Transverse colon (tissue), 4 donors: Measurements from ENCODE around the gene PRKCH. TPM values are rescaled to one million over a fixed set of nuclear protein-coding genes. Genes with fewer than 3 reads are reported as not detected.

Experiments used
- DNase-seq: peaks from one replicate; pipeline ENCODE4 v3.0.0-alpha.2; 2019
- H3K27ac ChIP-seq, 4 donors: fragments of 200-600 bp; sonication (generic); 2 replicates each; pipeline ENCODE4 v1.5.1; 2016 to 2018; ENCODE audit warnings: inconsistent platforms in 4 of 4
- H3K27me3 ChIP-seq: fragments of 200-600 bp; sonication (generic); 2 replicates; pipeline ENCODE4 v1.5.1; 2017; ENCODE audit warnings: inconsistent platforms
- H3K36me3 ChIP-seq, 4 donors: fragments of 200-600 bp; sonication (generic); 2 replicates each; pipeline ENCODE4 v1.5.1; 2017 to 2019; ENCODE audit warnings: inconsistent platforms in 4 of 4
- H3K4me1 ChIP-seq, 4 donors: fragments of 200-600 bp; sonication (generic); 2 replicates each; pipeline ENCODE4 v1.5.1; 2017 to 2020; ENCODE audit warnings: inconsistent platforms in 4 of 4
- H3K4me3 ChIP-seq, 4 donors: fragments of 200-600 bp; sonication (generic); 1 replicate in 1 of 4; 2 replicates in 3 of 4; pipeline versions ENCODE4 v1.5.1 to v1.6.1; 2017 to 2019; ENCODE audit warnings: inconsistent platforms in 4 of 4
- H3K9me3 ChIP-seq, 2 donors: fragments of 200-600 bp; sonication (generic); 2 replicates each; pipeline ENCODE4 v1.5.1; 2017 to 2019; ENCODE audit warnings: inconsistent platforms in 2 of 2
- EP300 ChIP-seq: sonication (generic); formaldehyde crosslinking; IDR thresholded peaks from one replicate; pipeline ENCODE4 v1.6.1; 2017; ENCODE audit warnings: antibody characterized with exemption, low read depth
- POLR2A ChIP-seq: fragments of 450-650 bp; IDR thresholded peaks from one replicate; pipeline ENCODE4 v1.6.1; 2016; ENCODE audit warnings: antibody characterized with exemption, mild to moderate bottlenecking, moderate library complexity
- POLR2AphosphoS5 ChIP-seq, 3 donors: sonication (generic); formaldehyde crosslinking; IDR thresholded peaks; one replicate each; pipeline ENCODE4 v1.6.1; 2016; ENCODE audit warnings: antibody characterized with exemption in 3 of 3
- WGBS, 2 donors: methylation state at CpG; one replicate each; pipeline ENCODE4 v1.1.5; 2018; ENCODE audit warnings: low coverage in 1 of 2; 5-methylcytosine and 5-hydroxymethylcytosine counted together
- in situ Hi-C, 4 donors: fragments of 200-750 bp; cut with MboI; loops; one replicate each; pipeline versions ENCODE4 v1.15.0 to v1.15.1; 2017; ENCODE audit warnings: low sequenced_read_pairs in 3 of 4, low pct_ligation_motif_present in 1 of 4, low pct_unique_long_range_greater_than_20kb in 1 of 4
- intact Hi-C: fragments of 100-400 bp; cut with DNase I; formaldehyde crosslinking; loops from one replicate; pipeline ENCODE4 v1.15.1; 2023; ENCODE audit warnings: low total_unique reads
- total RNA-seq, 4 donors: library from RNA; depleted of rRNA; stranded (reverse); fragments of >200 nt; gene quantifications; one replicate each; pipeline ENCODE4 v1.1.0, GENCODE V29; 2016
- TF ChIP-seq, protein P1 (sequence below), 5 experiments: fragments of 200-600 bp in 3 of 5; fragments of 450-650 bp in 2 of 5; sonication (generic) in 3 of 5; IDR thresholded peaks; 1 replicate in 2 of 5; 2 replicates in 3 of 5; pipeline ENCODE4 v1.5.1; 2016 to 2017; ENCODE audit warnings: antibody characterized with exemption in 5 of 5, inconsistent platforms in 3 of 5, mild to moderate bottlenecking in 2 of 5, moderate library complexity in 1 of 5

The PRKCH gene
- total RNA-seq, 4 donors from 2014 or later: 12.4 to 38.9 (median 27.0) TPM

- intact Hi-C loops: no loop called here
- Histone ChIP-seq H3K4me3 (no peak overlapping the region), H3K4me1 (peaks cover 0 to 20% (median 0%) of the 10 kb centered on the region in 4 donors), H3K27me3 (no peaks in the 10 kb centered on the region), H3K9me3 (no peaks in the 10 kb centered on the region), H3K36me3 (no peaks in the 10 kb centered on the region), H3K27ac (no peak overlapping the region)
- in situ Hi-C loops: no loop called here
- 86 to 89% methylated on average over 1 to 2 of the region's 2 CpGs for WGBS, 2 donors
- no peak for DNase-seq
- TF ChIP-seq EP300 (no peak), POLR2A (no peak), POLR2AphosphoS5 (IDR thresholded peaks at IDR 0.05) (no peak)
- TF ChIP-seq, protein P1, sequence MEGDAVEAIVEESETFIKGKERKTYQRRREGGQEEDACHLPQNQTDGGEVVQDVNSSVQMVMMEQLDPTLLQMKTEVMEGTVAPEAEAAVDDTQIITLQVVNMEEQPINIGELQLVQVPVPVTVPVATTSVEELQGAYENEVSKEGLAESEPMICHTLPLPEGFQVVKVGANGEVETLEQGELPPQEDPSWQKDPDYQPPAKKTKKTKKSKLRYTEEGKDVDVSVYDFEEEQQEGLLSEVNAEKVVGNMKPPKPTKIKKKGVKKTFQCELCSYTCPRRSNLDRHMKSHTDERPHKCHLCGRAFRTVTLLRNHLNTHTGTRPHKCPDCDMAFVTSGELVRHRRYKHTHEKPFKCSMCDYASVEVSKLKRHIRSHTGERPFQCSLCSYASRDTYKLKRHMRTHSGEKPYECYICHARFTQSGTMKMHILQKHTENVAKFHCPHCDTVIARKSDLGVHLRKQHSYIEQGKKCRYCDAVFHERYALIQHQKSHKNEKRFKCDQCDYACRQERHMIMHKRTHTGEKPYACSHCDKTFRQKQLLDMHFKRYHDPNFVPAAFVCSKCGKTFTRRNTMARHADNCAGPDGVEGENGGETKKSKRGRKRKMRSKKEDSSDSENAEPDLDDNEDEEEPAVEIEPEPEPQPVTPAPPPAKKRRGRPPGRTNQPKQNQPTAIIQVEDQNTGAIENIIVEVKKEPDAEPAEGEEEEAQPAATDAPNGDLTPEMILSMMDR (IDR thresholded peaks at IDR 0.05): no peak
Observed at GRCh38 chr14:61504901-61505300, 183.5 kb downstream of the PRKCH start.

DNA sequence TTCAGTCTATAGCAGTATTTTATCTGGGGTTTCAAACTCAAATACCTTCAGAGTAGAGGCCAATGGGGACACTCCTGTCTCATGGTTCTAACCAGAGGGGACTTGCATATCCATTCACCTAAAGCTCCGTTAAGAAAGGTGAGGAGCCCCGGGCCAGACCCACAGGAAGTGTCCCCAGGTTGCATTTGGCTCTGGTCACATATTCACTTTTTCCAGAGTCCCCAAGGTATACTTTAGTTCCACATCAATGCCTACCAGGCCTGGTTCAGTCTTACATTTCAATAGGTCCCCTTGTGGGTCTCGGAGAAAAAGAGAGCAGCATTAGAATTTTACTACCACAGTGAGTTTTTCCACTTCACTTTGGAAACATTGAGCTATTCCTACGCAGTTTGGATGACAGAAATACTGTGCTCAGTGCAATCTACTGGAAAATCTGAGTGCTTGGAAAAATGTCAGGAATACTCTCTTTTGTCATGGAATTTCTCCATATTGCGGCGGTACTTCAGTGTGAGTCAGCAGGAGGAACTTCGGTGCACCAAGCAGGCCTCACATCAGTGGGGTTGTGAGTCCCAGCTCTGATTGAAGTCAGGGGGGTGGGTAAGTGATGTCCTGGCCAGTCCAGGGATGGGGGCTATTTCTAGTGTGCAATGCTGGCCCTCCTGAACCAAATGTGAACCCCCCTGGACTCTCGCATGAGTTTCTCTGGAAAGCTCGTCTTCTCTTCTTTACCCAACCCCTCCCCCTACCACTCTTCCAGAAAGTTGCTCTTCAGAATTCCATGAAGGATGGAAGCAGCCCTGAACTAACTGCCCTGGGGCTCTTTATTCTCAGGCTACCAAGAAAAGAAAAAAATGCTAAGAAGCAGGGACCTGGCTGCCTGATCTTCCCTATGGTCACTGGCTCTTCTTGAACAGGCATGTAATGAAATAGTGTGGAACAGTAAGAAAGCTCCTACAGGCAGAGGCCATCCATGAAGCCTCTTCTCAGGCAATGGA lies 184.7 kb downstream of the PRKCH start:
- no peak for DNase-seq
- peaks cover under 1 to 25% (median 6%) of the 10 kb centered on the region in 4 donors for H3K4me1 ChIP-seq
- H3K27ac ChIP-seq: peak overlapping the region in 3 of 4 donors; percentile 25 to 46 (median 27)
- H3K9me3 ChIP-seq: no peaks in the 10 kb centered on the region
- no peaks in the 10 kb centered on the region for H3K36me3 ChIP-seq
- WGBS, 2 donors: 87 to 100% methylated on average over 2 to 9 of the region's 9 CpGs
- no peaks in the 10 kb centered on the region for H3K27me3 ChIP-seq
- in situ Hi-C loops (no loop called here), intact Hi-C loops (no loop called here)
- H3K4me3 ChIP-seq: no peak overlapping the region
- TF ChIP-seq POLR2A (no peak), POLR2AphosphoS5 (IDR thresholded peaks at IDR 0.05) (peak in 2 of 3 donors; percentile 28 to 39)

DNA sequence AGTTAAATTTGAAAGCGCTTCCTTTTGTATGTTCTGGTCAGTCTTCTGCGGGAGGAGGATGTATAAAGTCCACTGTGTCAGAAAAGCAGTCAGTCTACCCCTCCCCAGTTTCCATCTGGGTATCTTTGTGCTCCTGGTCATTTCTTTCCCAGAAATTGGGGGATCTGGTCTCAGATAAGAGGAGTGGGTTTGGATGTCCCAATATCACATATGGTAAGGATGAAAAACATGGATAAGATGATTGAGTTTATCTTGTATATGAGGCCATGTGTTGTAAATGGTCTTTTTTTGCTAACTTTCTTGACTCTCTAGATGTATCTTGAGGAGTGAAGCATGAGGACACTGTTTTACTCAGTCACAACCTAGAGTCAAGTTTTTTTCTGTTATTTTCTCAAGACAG lies 187.1 kb downstream of the PRKCH start:
- WGBS, 2 donors: 45 to 46% methylated on average over 2 of the region's 2 CpGs
- no peaks in the 10 kb centered on the region for H3K36me3 ChIP-seq
- TF ChIP-seq EP300 (no peak), POLR2A (no peak), POLR2AphosphoS5 (IDR thresholded peaks at IDR 0.05) (no peak)
- TF ChIP-seq, protein P1 (IDR thresholded peaks at IDR 0.05): no peak
- DNase-seq: no peak
- intact Hi-C loops (no loop called here), in situ Hi-C loops (no loop called here)
- no peak overlapping the region for H3K27ac ChIP-seq
- no peaks in the 10 kb centered on the region for H3K27me3 ChIP-seq
- no peak overlapping the region for H3K4me3 ChIP-seq
- peaks cover 5 to 33% (median 16%) of the 10 kb centered on the region in 4 donors for H3K4me1 ChIP-seq
- no peaks in the 10 kb centered on the region for H3K9me3 ChIP-seq

GRCh38 chr14:61510736-61511557 lies 189.6 kb downstream of the PRKCH start:
- peaks cover 5 to 40% (median 26%) of the 10 kb centered on the region in 4 donors for H3K4me1 ChIP-seq
- no peak for DNase-seq
- in situ Hi-C loops: no loop called here
- intact Hi-C loops: no loop called here
- no peaks in the 10 kb centered on the region for H3K36me3 ChIP-seq
- no peaks in the 10 kb centered on the region for H3K9me3 ChIP-seq
- H3K27ac ChIP-seq: peak overlapping the region; percentile 1 to 60 (median 25)
- WGBS, 2 donors: 73 to 80% methylated on average over 1 to 6 of the region's 6 CpGs
- H3K4me3 ChIP-seq: no peak overlapping the region
- H3K27me3 ChIP-seq: no peaks in the 10 kb centered on the region
- TF ChIP-seq, protein P1 (IDR thresholded peaks at IDR 0.05): no peak
- no peak for TF ChIP-seq POLR2AphosphoS5 (IDR thresholded peaks at IDR 0.05)
- TF ChIP-seq EP300: no peak
